MM.1S (cell line): ENCODE data around the gene BDNF.

Experiments used
- CTCF ChIP-seq: fragments of 300-600 bp; sonication (generic); IDR thresholded peaks from 2 replicates; pipeline ENCODE4 v1.5.1; 2016; ENCODE audit warnings: antibody characterized with exemption, low read length, mixed read lengths
- EZH2 ChIP-seq: fragments of 300-600 bp; sonication (generic); optimal IDR thresholded peaks from 2 replicates; pipeline ENCODE3; 2017; ENCODE audit warnings: low read depth, mild to moderate bottlenecking, antibody characterized with exemption, low read length, mixed read lengths

- TF ChIP-seq EZH2 = no peak
- TF ChIP-seq CTCF = no peak
Measured at GRCh38 chr11:27679136-27680015, 20.9 kb downstream of the BDNF start.
